Diencephalon (tissue), 1 donor: Measurements from ENCODE around the gene VMO1. TPM values are rescaled to one million over a fixed set of nuclear protein-coding genes. Genes with fewer than 3 reads are reported as not detected.

Experiments used
- total RNA-seq: library from RNA; depleted of rRNA; stranded (reverse); fragments of >200 nt; gene quantifications from one replicate; pipeline ENCODE4 v1.2.3, GENCODE V29; 2014

The VMO1 gene
- 0.69 TPM for total RNA-seq

GRCh38 chr17:4786106-4786511 is at the start of gene VMO1:
Gene VMO1 (minus strand): TSS chr17:4786364. CDS start chr17:4786352, 12 bp downstream.

GRCh38 chr17:4833178-4833940 is 47.2 kb upstream of the VMO1 start, which contains the start of gene MINK1:
Gene MINK1 (plus strand): TSS chr17:4833340. CDS start chr17:4833584, 244 bp downstream.

GRCh38 chr17:4806777-4807604 is 20.8 kb upstream of the VMO1 start, which contains the start of gene PLD2:
Gene PLD2 (plus strand): TSS chr17:4807152. CDS start chr17:4807773, 621 bp downstream.

GRCh38 chr17:4802228-4802627 is 16.1 kb upstream of the VMO1 start, which contains the start of gene C17orf114:
Gene C17orf114 (minus strand): TSS chr17:4802328.

GRCh38 chr17:4788807-4789700 is 2.9 kb upstream of the VMO1 start, which contains the start of gene GLTPD2:
Gene GLTPD2 (plus strand): TSS chr17:4788964. CDS start chr17:4789012, 48 bp downstream.

GRCh38 chr17:4771519-4772234 is 14.5 kb downstream of the VMO1 start, which contains the start of gene TM4SF5:
Gene TM4SF5 (plus strand): TSS chr17:4771886. CDS start chr17:4771923, 37 bp downstream.

GRCh38 chr17:4739122-4740024 is 46.8 kb downstream of the VMO1 start, which contains the start of the genes CXCL16 and ZMYND15:
Gene CXCL16 (minus strand): TSS chr17:4739928. CDS start chr17:4739339, 589 bp downstream.
Gene ZMYND15 (plus strand): TSS chr17:4739833. CDS start chr17:4740549, 716 bp downstream.

Other genes with a start within 250 kb of the VMO1 start
- gene MYBBP1A, start 231.0 kb downstream of the VMO1 start, total RNA-seq: 39.0 TPM
- gene GGT6, start 225.8 kb downstream of the VMO1 start, total RNA-seq: not detected
- gene SMTNL2, start 201.8 kb downstream of the VMO1 start, total RNA-seq: 5.8 TPM
- gene ALOX15, start 144.7 kb downstream of the VMO1 start, total RNA-seq: not detected
- 31.1 TPM for gene PELP1, start 82.2 kb downstream of the VMO1 start, total RNA-seq
- gene ARRB2, start 75.7 kb downstream of the VMO1 start, total RNA-seq: 16.4 TPM
- gene MED11, start 54.9 kb downstream of the VMO1 start, total RNA-seq: 8.3 TPM
- 0.23 TPM for gene ZMYND15, start 46.5 kb downstream of the VMO1 start, total RNA-seq
- gene CXCL16, start 46.4 kb downstream of the VMO1 start, total RNA-seq: 1.8 TPM
- gene TM4SF5, start 14.5 kb downstream of the VMO1 start, total RNA-seq: not detected
- gene GLTPD2, start 2.6 kb upstream of the VMO1 start, total RNA-seq: not detected
- 111 TPM for gene PSMB6, start 9.8 kb upstream of the VMO1 start, total RNA-seq
- 10.8 TPM for gene PLD2, start 20.8 kb upstream of the VMO1 start, total RNA-seq
- gene MINK1, start 47.0 kb upstream of the VMO1 start, total RNA-seq: 29.3 TPM
- gene C17orf107, start 113.2 kb upstream of the VMO1 start, total RNA-seq: 3.0 TPM
- 0.46 TPM for gene CHRNE, start 116.7 kb upstream of the VMO1 start, total RNA-seq
- gene GP1BA, start 145.9 kb upstream of the VMO1 start, total RNA-seq: not detected
- gene SLC25A11, start 153.7 kb upstream of the VMO1 start, total RNA-seq: 51.2 TPM
- gene RNF167, start 153.9 kb upstream of the VMO1 start, total RNA-seq: 25.8 TPM
- 78.0 TPM for gene PFN1, start 162.2 kb upstream of the VMO1 start, total RNA-seq
- gene ENO3, start 164.8 kb upstream of the VMO1 start, total RNA-seq: 1.8 TPM
- gene SPAG7, start 181.5 kb upstream of the VMO1 start, total RNA-seq: 40.4 TPM
- 11.8 TPM for gene CAMTA2, start 201.3 kb upstream of the VMO1 start, total RNA-seq
- 0.69 TPM for gene INCA1, start 211.2 kb upstream of the VMO1 start, total RNA-seq
- gene KIF1C, start 211.6 kb upstream of the VMO1 start, total RNA-seq: 13.8 TPM
- not detected for gene SLC52A1, start 249.1 kb upstream of the VMO1 start, total RNA-seq